Nephron progenitor cell (in vitro differentiated cells): ENCODE measurements around the gene ERBB2.

Source experiments
- DNase-seq: peaks from one replicate; pipeline ENCODE4 v3.0.0; 2021
- H3K27ac Mint-ChIP-seq: 2 replicates; pipeline ENCODE4 v1.8.0; 2021; ENCODE audit warnings: mild to moderate bottlenecking, moderate library complexity, mixed read lengths
- H3K27me3 Mint-ChIP-seq: 2 replicates; pipeline ENCODE4 v1.8.0; 2021; ENCODE audit warnings: mild to moderate bottlenecking, low read depth, mixed read lengths; ENCODE audit not compliant: poor library complexity
- H3K36me3 Mint-ChIP-seq: 2 replicates; pipeline ENCODE4 v1.8.0; 2021; ENCODE audit warnings: low read depth, mixed read lengths
- H3K4me1 Mint-ChIP-seq: 2 replicates; pipeline ENCODE4 v1.8.0; 2021; ENCODE audit warnings: mixed read lengths
- H3K4me3 Mint-ChIP-seq: 2 replicates; pipeline ENCODE4 v1.8.0; 2021; ENCODE audit warnings: mild to moderate bottlenecking, moderate library complexity, mixed read lengths
- H3K9me3 Mint-ChIP-seq: 2 replicates; pipeline ENCODE4 v1.8.0; 2021; ENCODE audit warnings: mild to moderate bottlenecking, moderate library complexity, mixed read lengths
- CTCF ChIP-seq: fragments of 200-600 bp; sonication (generic); IDR thresholded peaks from 2 replicates; pipeline ENCODE4 v1.5.0; 2021; ENCODE audit warnings: antibody characterized with exemption

ERBB2 gene

DNA sequence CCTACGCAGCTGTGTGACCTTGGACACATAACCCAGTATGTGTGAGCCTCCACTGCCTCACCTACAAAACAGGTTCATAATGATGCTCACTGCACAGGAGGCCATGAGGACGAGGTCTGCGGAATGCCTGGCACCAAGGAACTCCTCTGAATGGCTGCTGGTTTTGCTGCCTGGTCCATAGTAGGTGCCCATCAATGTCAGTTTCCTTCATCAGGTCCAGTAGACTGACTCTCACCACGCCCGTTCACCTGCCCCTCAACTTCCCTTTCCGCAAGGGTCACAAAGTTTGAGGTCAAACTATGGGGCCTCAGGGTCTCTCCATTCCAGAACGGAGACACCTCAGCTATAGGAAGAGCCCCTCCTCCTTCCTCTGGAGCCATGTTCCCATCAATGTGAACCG is 22.8 kb upstream of the ERBB2 start:
- H3K36me3 Mint-ChIP-seq, result no peaks in the 10 kb centered on the region
- peaks cover 34% of the 10 kb centered on the region for H3K4me1 Mint-ChIP-seq
- DNase-seq, result no peak
- H3K4me3 Mint-ChIP-seq, result no peak overlapping the region
- TF ChIP-seq CTCF, result no peak
- H3K27me3 Mint-ChIP-seq, result peaks cover 4% of the 10 kb centered on the region
- no peaks in the 10 kb centered on the region for H3K9me3 Mint-ChIP-seq
- no peak overlapping the region for H3K27ac Mint-ChIP-seq

DNA sequence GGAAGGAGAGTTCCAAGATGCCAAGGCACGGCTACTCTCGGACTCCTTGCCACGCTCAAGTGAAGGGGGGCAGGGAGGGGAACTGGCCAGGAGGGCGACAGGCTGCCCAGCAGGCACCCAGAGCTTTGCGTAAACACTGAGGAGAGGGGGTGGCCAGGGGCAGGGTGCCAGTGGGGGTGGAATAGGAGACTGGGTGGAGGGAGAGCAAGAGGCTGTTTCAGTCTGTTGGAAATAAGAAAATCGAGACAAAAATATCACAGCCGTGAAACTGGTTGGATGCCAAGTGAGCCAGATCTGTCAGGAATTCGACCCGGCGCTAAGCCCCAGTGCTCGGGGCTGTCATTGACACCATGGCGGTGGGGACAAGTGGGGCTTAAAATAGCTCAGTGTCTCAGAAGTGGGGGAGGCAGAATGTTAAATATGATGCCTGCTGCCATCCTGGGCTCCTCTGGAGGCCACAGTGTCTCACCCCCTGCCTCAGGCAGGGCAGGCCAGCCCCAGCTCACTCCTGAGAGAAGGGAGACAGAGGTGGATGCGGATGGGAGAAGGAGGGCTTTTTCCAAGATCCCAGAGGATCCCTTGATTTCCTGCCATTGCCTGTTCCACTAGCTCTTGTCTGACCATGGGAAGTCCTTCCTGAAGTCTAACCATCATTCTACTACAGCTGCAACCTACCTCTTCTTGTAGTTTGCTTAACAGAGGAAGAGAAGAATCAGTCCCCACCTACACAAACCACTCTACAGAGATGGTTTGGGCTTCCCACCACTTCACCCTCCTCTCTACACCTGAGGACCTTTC is 22.1 kb upstream of the ERBB2 start:
- H3K9me3 Mint-ChIP-seq, result no peaks in the 10 kb centered on the region
- no peaks in the 10 kb centered on the region for H3K36me3 Mint-ChIP-seq
- H3K27me3 Mint-ChIP-seq, result peaks cover 4% of the 10 kb centered on the region
- no peak for TF ChIP-seq CTCF
- peaks cover 34% of the 10 kb centered on the region for H3K4me1 Mint-ChIP-seq
- no peak overlapping the region for H3K27ac Mint-ChIP-seq
- H3K4me3 Mint-ChIP-seq, result no peak overlapping the region
- no peak for DNase-seq

GRCh38 chr17:39678340-39679116 is 21.3 kb upstream of the ERBB2 start:
- no peak overlapping the region for H3K27ac Mint-ChIP-seq
- no peak for TF ChIP-seq CTCF
- peaks cover 34% of the 10 kb centered on the region for H3K4me1 Mint-ChIP-seq
- no peaks in the 10 kb centered on the region for H3K9me3 Mint-ChIP-seq
- peaks cover 6% of the 10 kb centered on the region for H3K36me3 Mint-ChIP-seq
- H3K4me3 Mint-ChIP-seq, result no peak overlapping the region
- DNase-seq, result no peak
- peaks cover 4% of the 10 kb centered on the region for H3K27me3 Mint-ChIP-seq

GRCh38 chr17:39679521-39680192 is 20.2 kb upstream of the ERBB2 start:
- peaks cover 4% of the 10 kb centered on the region for H3K27me3 Mint-ChIP-seq
- H3K4me3 Mint-ChIP-seq, result no peak overlapping the region
- no peak overlapping the region for H3K27ac Mint-ChIP-seq
- H3K36me3 Mint-ChIP-seq, result peaks cover 6% of the 10 kb centered on the region
- peaks cover 34% of the 10 kb centered on the region for H3K4me1 Mint-ChIP-seq
- TF ChIP-seq CTCF, result no peak
- H3K9me3 Mint-ChIP-seq, result no peaks in the 10 kb centered on the region
- no peak for DNase-seq

GRCh38 chr17:39683295-39683939 is 16.4 kb upstream of the ERBB2 start:
- H3K27ac Mint-ChIP-seq, result no peak overlapping the region
- DNase-seq, result no peak
- H3K4me1 Mint-ChIP-seq, result peaks cover 21% of the 10 kb centered on the region

More at GRCh38 chr17:39683295-39683939, 16.4 kb upstream of the ERBB2 start:
- H3K27me3 Mint-ChIP-seq, result peaks cover 6% of the 10 kb centered on the region
- no peak overlapping the region for H3K4me3 Mint-ChIP-seq
- no peaks in the 10 kb centered on the region for H3K9me3 Mint-ChIP-seq
- H3K36me3 Mint-ChIP-seq, result peaks cover 17% of the 10 kb centered on the region
- TF ChIP-seq CTCF, result no peak
